ENCODE measurements around the gene PLEKHD1.
"Not testable (repeated sequence)": the region's sequence is repeated elsewhere in the genome, so short reads cannot be mapped to it uniquely, and the experiment has no call there.

The PLEKHD1 gene

DNA sequence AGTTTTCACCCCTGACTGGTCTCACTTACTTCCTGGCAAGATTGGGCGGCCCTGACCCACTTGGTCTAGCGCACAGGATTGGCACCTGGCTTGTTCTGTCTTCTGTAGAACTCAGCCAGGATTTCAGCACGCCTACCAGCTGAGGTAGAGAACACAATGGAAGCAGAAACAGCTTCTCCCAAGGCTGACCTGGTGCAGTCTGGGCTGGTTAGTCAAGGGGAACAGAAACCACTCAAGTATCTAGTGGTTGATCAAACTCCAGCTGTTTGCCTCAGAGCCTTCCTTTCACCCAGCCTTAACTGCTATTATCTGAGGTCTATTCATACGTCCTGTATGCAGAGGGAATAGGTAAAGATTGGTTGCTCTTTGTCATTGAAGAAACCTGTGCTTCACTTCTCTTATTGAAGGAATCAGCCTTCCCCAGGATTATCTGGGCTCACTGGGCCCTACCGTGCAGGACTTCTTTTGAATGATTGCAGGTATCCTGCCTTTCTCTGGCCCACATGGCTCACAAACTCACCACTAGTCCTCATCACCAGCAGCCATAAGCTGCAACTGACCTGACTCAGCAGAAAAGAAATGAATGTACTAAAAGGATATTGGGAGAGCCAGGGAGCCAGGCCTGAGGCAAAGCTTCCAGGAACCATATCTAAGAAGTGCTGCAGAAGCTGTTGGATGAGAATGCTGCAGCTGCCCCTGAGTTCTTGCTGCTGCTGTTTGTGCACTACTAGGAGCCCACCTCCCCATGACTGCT lies 2.5 kb upstream of the PLEKHD1 start:
- DNase-seq (ENCODE audit: low read depth in 2 of 2): no peak

DNA sequence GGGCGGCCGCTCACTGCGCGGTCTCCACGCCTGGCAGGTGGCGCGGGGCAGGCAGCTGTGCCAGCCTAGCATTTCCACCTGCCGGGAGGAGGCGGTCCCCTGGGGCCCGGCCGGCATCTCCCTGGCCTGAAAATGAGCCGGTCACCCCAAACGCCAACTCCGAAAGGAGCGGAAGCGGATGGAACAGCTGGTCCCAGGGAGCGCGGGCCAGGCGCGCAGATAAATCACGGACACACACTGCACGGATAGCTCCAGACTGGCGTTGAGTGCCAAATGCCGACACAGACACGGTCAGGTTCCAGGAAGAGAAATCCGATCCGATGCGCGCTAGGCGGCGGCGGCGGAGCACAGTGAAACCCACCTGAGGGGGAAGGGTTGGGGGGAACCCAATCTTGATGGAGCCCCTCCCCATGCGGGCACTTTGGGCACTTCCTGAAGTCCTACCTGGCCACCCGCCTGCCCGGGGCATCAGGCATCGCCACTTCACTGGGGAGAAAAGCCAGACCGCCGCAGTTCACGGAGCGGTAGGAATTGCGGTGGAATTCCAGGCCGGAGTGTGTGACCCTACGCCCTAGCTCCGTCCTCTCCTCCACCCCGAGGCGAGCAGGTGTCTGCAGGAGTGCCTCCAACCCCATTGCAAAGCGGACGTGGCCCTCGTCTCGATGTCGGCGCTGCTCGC lies 624 bp upstream of the PLEKHD1 start:
- no peak for DNase-seq (ENCODE audit: low read depth in 2 of 2)

DNA sequence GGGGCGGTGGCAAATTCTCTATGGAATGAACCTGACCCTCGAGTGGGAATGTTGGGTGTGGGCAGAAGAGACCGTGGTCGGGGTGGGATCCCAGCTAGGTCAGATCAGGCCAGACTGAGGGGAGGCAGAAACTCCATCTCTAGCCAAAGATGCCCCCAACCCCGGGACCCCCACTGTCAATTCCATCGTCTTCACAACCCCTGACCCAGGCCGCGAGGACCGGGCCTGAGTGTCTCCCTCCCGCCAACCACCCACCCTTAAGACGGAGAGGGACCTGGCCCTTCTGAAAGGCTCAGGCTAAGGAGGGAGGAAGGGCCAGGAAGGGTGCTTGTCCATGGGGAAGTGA lies 760 bp downstream of the PLEKHD1 start:
- no peak for DNase-seq (ENCODE audit: low read depth in 2 of 2)

DNA sequence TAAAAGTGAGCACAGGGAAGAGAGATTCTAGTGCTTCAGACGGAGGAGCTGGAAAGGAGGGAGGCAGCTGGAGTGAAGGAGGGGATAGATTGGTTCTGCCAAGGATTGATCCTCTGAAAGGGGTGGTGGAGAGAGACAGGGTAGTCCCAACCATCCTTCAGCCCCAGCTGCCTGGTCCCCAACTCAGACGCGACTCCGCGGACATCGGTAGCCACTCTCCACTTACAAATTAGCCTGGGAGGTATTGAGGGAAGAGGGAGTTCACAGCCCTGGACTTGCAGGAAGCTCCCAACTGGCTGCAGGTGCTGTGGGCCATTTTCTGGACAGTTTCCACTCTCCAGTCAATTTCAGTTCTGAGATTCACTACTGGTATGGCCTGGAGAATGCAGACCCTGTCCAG lies 1.2 kb downstream of the PLEKHD1 start:
- DNase-seq (ENCODE audit: low read depth in 2 of 2): no peak

DNA sequence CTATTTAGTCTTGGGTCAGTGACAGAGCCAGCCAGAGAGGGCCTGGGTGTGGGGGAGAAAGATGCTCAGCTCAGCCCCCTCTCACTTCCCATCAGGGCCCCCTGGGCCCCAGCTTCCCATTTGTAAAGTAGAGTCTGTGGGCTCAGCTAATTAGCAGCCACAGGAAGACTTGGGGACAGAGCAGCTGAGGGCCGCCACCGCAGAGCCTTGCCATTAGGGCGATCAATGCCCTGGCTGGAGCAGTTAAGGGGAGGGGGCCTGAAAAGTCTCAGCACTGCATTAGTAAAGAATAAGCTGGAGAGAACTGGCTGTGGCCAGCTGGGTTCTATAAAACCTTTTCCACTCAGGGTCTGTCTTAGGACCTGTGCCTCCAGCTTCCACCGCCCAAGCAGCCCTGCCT lies 2.7 kb downstream of the PLEKHD1 start:
- DNase-seq (ENCODE audit: low read depth in 2 of 2): no peak

DNA sequence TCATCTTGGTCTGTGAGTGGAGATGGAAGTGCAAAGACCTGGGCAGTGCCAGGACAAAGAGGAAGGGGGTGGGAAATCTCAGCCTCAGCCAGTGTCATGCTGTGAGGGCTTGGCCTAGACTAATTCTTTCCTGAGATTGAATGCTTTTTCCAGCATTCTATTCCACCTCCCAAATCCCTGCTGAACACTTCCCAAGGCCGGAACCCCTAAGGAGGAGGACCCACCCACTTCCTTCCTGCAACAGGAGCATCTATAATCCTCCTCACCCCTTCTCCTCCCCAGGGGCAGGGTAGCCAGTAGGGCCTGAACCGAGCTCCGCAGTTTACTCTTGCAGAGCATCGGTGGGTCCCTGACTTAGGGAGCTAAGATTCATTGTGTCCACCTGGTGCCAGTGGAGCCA lies 3.2 kb downstream of the PLEKHD1 start:
- DNase-seq (ENCODE audit: low read depth in 2 of 2): no peak

DNA sequence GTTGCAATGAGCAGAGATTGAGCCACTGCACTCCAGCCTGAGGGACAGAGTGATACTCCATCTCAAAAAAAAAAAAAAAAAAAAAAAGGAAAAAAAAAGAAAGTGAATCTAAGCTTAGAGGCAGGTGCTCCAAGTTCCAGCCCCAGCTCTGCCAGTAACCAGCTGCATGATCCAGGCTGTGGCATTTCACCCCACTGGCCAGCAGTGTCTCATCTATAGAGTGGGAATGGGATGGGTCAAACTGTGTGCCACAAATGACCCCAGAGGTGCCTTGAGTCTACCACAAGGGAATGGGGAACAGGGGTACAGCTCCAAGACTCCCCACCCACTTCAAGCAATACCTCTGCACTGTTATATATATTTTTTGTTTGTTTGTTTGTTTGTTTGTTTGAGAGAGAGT lies 5.0 kb downstream of the PLEKHD1 start:
- no peak for DNase-seq (ENCODE audit: low read depth in 2 of 2)

DNA sequence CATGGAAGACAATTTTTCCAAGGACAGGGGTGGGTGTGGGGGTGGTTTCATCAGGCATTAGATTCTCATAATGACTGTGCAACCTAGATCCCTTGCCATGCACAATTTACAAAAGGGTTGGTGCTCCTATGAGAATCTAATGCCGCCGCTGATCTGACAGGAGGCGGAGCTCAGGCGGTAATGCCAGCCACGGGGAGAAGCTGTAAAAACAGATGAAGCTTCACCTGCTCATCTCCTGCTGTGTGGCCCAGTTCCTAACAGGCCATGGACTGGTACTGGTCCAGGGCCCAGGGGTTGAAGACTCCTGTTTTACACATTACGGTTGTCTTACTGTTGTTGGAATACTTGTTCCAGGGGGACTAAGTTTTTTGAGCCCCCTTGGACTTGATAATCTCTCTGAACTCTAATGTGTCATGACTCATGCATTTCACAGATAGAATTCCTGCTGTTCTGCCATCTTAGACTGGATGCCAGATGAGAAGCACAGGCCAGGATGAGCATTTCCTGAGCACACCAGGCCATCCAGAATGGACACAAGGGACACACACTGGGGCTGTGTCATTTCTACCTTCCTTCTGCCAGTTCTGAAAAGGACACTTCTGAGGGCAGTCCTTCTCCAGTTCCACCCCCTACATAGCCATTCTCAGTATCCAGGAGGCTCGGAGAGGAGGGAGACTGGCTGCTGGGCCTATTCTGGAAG lies 5.8 kb downstream of the PLEKHD1 start:
- no peak for DNase-seq (ENCODE audit: low read depth in 2 of 2)

DNA sequence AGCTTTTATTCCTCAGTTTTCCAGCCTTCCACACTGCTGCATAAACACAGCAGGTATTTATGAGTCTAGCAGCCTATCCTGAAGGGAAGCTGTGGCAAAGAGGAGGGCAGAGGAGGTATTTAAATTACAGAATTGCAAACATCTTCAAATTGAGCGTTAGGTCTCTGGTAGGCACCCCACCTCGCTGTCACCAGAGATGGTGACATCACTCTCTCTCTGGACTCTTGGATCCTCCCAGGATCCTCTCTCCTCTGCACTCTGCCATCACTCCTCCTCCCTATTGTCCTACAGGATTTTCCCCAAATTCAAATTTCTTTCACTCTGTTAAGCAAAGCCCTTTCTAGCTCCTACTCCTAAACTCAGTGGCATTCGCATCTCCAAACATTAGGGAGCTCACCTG lies 6.7 kb downstream of the PLEKHD1 start:
- no peak for DNase-seq (ENCODE audit: low read depth in 2 of 2)

DNA sequence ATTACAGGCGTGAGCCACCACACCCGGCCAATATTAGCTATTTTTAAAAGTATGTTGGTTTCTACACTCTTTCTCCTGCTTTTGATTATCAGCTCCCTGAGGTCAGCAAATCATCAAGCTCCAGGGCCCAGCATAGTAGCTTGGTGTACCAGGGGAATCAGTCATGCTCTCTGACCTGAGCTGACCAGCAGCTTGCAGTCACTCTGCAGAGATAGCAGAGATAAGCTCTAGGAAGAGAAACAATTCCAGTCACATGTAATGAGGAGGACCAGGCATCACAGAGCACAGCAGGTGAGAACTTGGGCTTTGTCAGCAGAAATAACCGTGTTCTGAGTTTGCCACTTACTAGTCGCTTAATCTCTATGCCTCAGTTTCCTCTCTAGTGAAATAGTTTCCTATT lies 8.5 kb downstream of the PLEKHD1 start:
- DNase-seq (ENCODE audit: low read depth in 2 of 2): no peak

DNA sequence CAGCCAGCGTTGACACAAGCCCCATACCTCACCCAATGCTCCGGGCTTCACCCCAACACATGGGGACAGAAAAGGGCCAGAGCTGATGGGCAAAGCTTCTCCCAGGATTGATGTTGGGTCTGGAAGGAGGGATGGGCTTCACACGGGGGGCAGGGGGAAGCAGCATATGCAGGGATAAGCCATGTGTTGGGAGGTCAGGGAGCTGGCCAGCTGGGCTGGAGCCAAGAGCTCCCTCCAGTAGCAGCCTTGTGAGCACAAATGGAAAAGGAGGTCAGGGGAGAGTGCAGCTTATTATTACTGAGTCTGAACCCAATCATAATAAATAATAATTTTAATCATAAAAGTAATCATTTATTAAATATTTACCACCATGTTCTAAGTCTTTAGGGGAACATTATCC lies 9.3 kb downstream of the PLEKHD1 start:
- no peak for DNase-seq (ENCODE audit: low read depth in 2 of 2)

DNA sequence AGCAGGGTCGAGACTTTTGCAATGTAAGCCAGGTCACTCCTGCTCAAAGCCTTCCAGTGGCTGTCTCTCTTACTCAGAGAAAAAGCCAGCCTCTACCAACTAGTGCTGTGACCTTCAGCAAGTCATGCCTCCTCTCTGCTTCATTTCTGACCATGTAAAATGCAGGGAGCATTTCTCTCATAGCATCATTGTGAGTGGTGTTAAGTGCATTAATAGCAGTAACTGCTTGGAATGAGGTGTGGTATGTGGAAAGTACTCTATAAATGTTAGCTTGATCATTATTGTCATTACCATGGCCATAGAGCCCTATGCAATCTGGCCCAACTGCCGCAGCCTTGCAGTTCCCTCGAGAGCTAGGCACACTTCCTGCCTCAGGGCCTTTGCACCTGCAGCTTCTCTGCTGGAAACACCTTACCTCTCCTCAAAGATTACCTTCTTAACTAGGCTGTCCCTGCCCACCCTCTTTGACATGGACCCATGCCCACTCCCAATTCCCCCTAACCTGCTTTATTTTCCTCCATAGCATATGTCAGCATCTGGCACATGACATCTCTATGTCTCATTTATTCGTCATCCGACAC lies 10.9 kb downstream of the PLEKHD1 start:
- no peak for DNase-seq (ENCODE audit: low read depth in 2 of 2)

DNA sequence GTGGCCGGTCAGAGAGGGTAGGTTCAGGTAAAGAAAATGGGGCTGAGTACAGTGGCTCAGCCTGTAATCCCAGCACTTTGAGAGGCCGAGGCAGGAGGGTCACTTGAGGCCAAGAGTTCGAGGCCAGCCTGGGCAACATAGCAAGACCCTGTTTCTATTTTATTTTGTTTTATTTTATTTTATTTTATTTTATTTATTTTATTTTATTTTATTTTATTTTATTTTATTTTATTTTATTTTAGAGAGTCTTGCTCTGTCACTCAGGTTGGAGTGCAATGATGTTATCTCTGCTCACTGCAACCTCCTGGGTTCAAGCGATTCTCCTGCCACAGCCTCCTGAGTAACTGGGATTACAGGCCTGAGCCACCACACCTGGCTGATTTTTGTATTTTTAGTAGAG lies 13.3 kb downstream of the PLEKHD1 start:
- DNase-seq (ENCODE audit: low read depth in 2 of 2): not testable (repeated sequence)

DNA sequence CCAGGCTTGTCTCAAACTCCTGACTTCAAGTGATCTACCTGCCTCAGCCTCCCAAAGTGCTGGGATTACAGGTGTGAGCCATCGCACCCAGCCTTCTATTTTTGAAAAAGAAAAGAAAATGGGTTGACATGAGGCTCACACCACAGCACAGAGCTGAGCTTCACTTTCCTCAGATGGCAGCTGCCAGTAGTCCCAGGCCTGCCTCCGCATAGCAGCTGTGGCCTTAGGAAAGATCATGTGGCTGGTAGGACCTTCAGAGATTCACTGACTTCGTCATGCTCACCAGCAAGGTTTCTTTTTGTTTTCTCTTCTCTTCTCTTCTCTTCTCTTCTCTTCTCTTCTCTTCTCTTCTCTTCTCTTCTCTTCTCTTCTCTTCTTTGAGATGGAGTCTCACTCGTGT lies 13.8 kb downstream of the PLEKHD1 start:
- DNase-seq (ENCODE audit: low read depth in 2 of 2): not testable (repeated sequence)

DNA sequence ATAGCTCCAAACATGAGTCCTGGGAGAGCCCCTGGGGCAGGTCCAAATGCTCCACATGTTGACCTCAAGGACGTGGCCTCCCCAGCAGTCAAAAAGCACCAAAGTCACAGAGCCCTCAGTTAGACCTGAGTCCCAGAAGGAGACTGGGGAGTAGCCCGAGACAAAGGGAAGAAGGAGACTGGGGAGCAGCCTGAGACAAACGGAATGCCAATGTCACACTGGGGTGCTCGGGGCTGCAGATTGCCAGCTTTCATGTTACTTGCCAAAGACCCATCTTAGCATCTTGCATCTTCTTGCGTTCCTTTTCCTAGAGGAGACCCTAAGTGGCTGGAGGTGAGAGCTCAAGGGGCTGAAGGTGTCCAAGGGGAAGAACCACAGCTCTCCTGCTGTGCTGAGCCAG lies 14.9 kb downstream of the PLEKHD1 start:
- DNase-seq (ENCODE audit: low read depth in 2 of 2): no peak

DNA sequence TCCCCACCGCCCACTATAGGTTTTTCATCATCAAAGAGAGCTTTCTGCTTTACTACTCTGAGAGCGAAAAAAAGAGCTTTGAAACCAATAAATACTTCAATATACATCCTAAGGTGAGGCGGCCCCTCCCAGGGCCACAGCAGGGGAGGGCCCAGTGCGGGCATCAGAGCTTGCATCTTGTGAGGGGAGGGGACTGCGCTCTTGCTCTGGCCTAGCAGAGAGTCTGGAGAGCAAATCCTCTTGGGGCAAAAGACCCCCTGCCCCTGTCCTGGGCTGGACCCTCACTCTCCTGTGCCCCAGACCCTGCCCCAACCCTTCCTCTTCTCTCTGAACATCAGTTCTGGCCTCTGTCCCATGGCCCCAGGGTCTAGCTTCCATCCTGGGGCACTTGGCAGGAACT lies 15.6 kb downstream of the PLEKHD1 start:
- DNase-seq (ENCODE audit: low read depth in 2 of 2): no peak

DNA sequence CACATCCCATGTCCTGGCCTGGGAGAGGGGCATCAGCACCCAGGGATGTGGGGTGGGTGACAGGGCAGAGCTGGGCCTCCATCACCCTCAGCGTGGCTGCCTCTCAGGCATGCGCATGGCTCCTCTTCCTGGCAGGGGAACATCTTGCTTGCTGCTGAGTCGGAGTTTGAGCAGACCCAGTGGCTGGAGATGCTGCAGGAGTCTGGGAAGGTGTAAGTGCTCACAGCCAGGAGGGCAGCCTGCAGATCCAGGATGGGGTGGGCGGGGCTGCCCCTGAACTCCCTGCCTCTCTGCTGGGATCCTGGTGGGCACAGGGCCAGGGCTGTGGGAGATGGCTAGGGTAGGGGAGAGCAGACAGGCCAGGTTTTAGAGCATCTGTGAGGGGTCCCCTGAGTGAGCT lies 16.2 kb downstream of the PLEKHD1 start:
- DNase-seq (ENCODE audit: low read depth in 2 of 2): no peak

DNA sequence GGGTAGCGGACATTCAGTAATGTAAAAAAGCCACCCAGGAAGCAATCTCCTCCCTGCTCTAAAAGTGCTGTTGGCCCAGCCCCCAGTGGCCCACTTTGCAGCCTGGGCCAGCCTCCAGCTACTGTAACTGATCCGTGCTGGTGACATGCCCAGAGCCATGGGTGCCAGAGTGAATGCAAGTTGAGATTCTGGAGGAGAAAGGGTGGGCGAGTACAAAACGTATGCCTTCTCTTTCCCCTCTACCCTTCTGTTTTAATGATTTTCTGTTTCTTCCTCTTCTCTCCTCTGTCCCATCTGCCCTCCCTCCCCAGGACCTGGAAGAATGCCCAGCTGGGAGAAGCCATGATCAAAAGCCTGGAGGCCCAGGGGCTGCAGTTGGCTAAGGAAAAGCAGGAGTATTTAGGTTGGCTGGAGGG lies 16.9 kb downstream of the PLEKHD1 start:
- DNase-seq (ENCODE audit: low read depth in 2 of 2): no peak

DNA sequence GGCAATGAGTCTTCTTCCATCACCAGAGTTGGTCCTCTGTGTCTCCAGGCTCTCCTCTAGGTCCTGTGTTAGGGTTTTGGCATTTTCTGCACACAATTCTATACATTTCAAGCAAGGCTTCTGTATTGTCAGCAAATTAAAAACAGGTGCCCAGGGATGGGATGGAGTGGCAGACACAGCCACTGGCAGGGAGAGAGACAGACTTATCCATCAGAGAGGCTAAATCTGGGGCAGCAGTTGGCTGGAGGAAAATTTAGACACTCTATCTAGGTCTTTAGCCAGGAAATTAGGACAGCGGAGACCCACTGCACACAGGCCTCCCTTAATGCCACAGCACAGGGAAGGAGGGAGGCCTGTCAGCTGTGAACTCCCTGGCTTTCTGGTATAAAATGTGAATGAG lies 20.2 kb downstream of the PLEKHD1 start:
- no peak for DNase-seq (ENCODE audit: low read depth in 2 of 2)

DNA sequence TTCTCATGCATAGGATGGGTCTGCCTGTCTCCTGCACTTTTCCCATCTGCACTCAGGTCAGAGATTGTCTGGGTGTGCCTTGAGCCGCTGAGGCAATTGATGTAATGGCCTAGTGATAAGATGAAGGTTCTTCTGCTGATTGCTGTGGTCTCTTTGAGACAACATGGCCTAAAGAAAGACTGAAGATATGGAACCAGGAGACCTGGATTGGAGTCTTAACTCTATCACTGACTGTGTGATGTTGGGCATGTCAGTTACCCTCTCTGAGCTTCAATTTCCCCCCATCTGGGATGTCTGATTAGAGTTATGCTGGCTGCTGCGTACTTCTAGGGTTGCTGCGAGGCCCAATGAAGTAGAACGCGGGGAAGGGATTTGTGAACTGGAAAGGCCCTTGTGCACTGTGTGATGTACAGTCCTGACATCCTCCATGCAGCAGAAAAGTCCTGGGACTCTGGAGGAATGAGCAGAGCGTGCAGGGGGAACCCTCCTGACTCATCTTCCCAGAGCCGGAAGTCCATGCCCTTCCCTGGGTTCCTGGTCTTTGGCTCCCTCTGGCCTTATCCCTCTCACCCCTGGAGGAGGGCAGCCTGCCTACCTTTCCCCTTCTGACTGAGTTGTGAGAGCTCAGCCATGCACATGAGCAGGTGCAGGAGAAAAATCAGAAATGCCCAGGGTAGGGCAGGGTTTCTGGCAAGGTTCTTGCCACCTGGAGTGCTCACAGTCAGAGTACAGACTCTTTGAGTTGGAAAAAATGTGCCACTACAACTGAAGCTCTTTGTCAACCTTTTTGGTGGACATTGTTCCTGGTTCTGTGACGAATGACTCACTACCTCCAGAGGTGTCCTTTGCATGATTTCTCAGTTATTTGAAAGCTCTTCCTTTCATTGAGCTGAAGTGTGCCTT lies 21.1 kb downstream of the PLEKHD1 start:
- no peak for DNase-seq (ENCODE audit: low read depth in 2 of 2)

DNA sequence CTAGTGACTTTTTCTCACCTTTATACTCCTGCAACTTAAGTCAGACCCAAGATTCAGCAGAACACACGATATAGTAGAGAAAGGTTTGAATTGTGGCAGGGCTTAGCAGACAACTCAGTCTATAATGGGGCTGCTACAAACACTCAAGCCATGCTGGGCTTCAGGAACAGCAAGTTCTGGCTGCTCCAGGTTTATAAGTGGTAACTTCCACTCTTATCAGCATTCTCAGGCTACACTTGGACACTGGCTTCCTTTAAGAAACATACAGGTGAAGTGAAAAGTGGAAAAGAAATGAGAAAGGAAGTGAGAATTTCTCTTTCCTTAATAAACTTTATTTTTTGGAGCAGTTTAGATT lies 21.7 kb downstream of the PLEKHD1 start:
- no peak for DNase-seq (ENCODE audit: low read depth in 2 of 2)

All from stimulated activated CD4-positive, alpha-beta T cell treated with anti-CD3 and anti-CD28 coated beads, Interleukin-1b, Interleukin-23, amount 100 ng/mL, for 1 hour (primary cell).